B cell (primary cell): ENCODE data around the gene GALNT18. TPM values are rescaled to one million over a fixed set of nuclear protein-coding genes. Genes with fewer than 3 reads are reported as not detected.

Experiments used
- ATAC-seq: fragments of 200-7000 bp; cut with Tn5 transposase; one replicate; pipeline ENCODE4 v1.10.0; 2021; ENCODE audit warnings: low read depth, mild to moderate bottlenecking, moderate number of reproducible peaks, moderate library complexity
- CTCF ChIA-PET: fragments of 350-600 bp; sonication (Branson Sonifier 250); formaldehyde crosslinking; loops from one replicate; lab custom pipeline; 2021; ENCODE audit warnings: antibody characterized with exemption, inconsistent platforms; lab: Charles Lee
- POLR2A ChIA-PET: fragments of 350-600 bp; sonication (Branson Sonifier 250); formaldehyde crosslinking; loops from one replicate; lab custom pipeline; 2021; ENCODE audit warnings: antibody characterized with exemption; lab: Charles Lee
- DNase-seq: peaks from one replicate; pipeline ENCODE4 v3.0.0; 2013
- H2AFZ ChIP-seq: 2 replicates; pipeline ENCODE4 v1.6.1; 2012; ENCODE audit warnings: mild to moderate bottlenecking, low read depth, low read length; ENCODE audit not compliant: insufficient read depth, poor library complexity, severe bottlenecking
- H3K27ac ChIP-seq, 2 donors: 1 replicate in 1 of 2; 2 replicates in 1 of 2; pipeline ENCODE4 v1.5.1; 2012 to 2013; ENCODE audit warnings: low read length in 2 of 2, mild to moderate bottlenecking in 2 of 2, moderate library complexity in 1 of 2
- H3K27me3 ChIP-seq, 4 experiments: fragments of 200-600 bp in 1 of 4; sonication (generic) in 1 of 4; replicated peaks in 1 of 4; 1 replicate in 2 of 4; 2 replicates in 2 of 4; pipeline versions ENCODE4 v1.6.1 to v1.7.0; 2013 to 2016; ENCODE audit warnings: low read length in 3 of 4, mild to moderate bottlenecking in 2 of 4, mixed read lengths in 1 of 4, moderate library complexity in 1 of 4; ENCODE audit not compliant: insufficient read depth in 4 of 4, control insufficient read depth in 3 of 4; ENCODE audit errors: control extremely low read depth in 1 of 4
- H3K36me3 ChIP-seq, 2 experiments: replicated peaks in 1 of 2; 1 replicate in 1 of 2; 2 replicates in 1 of 2; pipeline versions ENCODE4 v1.6.1 to v1.7.1; 2013; ENCODE audit warnings: low read length in 1 of 2; ENCODE audit not compliant: insufficient read depth in 2 of 2, control insufficient read depth in 1 of 2; ENCODE audit errors: control extremely low read depth in 1 of 2, extremely low read depth in 1 of 2
- H3K4me1 ChIP-seq, 2 donors: fragments of 200-600 bp in 1 of 2; sonication (generic) in 1 of 2; 1 replicate in 1 of 2; 2 replicates in 1 of 2; pipeline versions ENCODE4 v1.5.1 to v1.6.1; 2013 to 2017; ENCODE audit warnings: low read length in 2 of 2; ENCODE audit not compliant: control insufficient read depth in 2 of 2, insufficient read depth in 2 of 2
- H3K4me2 ChIP-seq: replicated peaks from 2 replicates; pipeline ENCODE3; 2012; ENCODE audit warnings: mild to moderate bottlenecking, low read depth, low read length; ENCODE audit not compliant: poor library complexity, severe bottlenecking
- H3K4me3 ChIP-seq, 5 experiments: fragments of 200-600 bp in 1 of 5; sonication (generic) in 1 of 5; 1 replicate in 3 of 5; 2 replicates in 2 of 5; pipeline versions ENCODE4 v1.5.1 to v1.7.0; 2011 to 2016; ENCODE audit warnings: low read length in 4 of 5, mild to moderate bottlenecking in 4 of 5, low read depth in 2 of 5, control low read depth in 1 of 5, moderate library complexity in 1 of 5; ENCODE audit not compliant: insufficient read depth in 1 of 5; ENCODE audit errors: control extremely low read depth in 1 of 5, extremely low read depth in 1 of 5
- H3K79me2 ChIP-seq: fragments of 200-600 bp; sonication (generic); one replicate; pipeline ENCODE4 v1.6.0; 2016; ENCODE audit warnings: low read length; ENCODE audit not compliant: control insufficient read depth, insufficient read depth
- H3K9ac ChIP-seq: fragments of 200-600 bp; sonication (generic); 2 replicates; pipeline ENCODE4 v1.6.1; 2017; ENCODE audit warnings: mild to moderate bottlenecking, low read length, moderate library complexity
- H3K9me3 ChIP-seq, 3 donors: one replicate each; pipeline versions ENCODE4 v1.6.1 to v1.7.1; 2013; ENCODE audit warnings: low read length in 2 of 3; ENCODE audit not compliant: control insufficient read depth in 2 of 3, insufficient read depth in 1 of 3; ENCODE audit errors: control extremely low read depth in 1 of 3
- H4K20me1 ChIP-seq: 2 replicates; pipeline ENCODE4 v1.6.0; 2012; ENCODE audit warnings: mild to moderate bottlenecking, low read length; ENCODE audit not compliant: insufficient read depth, control insufficient read depth, poor library complexity, severe bottlenecking
- H3K27ac Mint-ChIP-seq: one replicate; pipeline ENCODE4 v1.8.0; 2021; ENCODE audit warnings: mixed read lengths
- H3K27me3 Mint-ChIP-seq: one replicate; pipeline ENCODE4 v1.8.0; 2021; ENCODE audit warnings: mixed read lengths
- H3K4me1 Mint-ChIP-seq: one replicate; pipeline ENCODE4 v1.8.0; 2021; ENCODE audit warnings: mixed read lengths
- H3K4me3 Mint-ChIP-seq: one replicate; pipeline ENCODE4 v1.8.0; 2021; ENCODE audit warnings: mixed read lengths
- H3K9me3 Mint-ChIP-seq: one replicate; pipeline ENCODE4 v1.8.0; 2022; ENCODE audit warnings: mixed read lengths; ENCODE audit not compliant: insufficient read depth
- CTCF ChIP-seq: fragments of 200-600 bp; IDR thresholded peaks from one replicate; pipeline ENCODE4 v1.8.0; 2022; ENCODE audit warnings: antibody characterized with exemption, mild to moderate bottlenecking
- EZH2 ChIP-seq: IDR thresholded peaks from 2 replicates; pipeline ENCODE4 v1.6.1; 2012; ENCODE audit warnings: borderline replicate concordance, low read depth, mild to moderate bottlenecking, moderate library complexity, low read length; ENCODE audit not compliant: insufficient read depth, poor library complexity, severe bottlenecking
- WGBS: methylation state at CpG from one replicate; pipeline ENCODE4 v1.1.5; 2013; ENCODE audit warnings: missing lambda C conversion rate; ENCODE audit not compliant: insufficient coverage; 5-methylcytosine and 5-hydroxymethylcytosine counted together
- intact Hi-C: fragments of 100-400 bp; cut with micrococcal nuclease; formaldehyde crosslinking; loops from one replicate; pipeline ENCODE4 v1.10.0; 2022
- polyA plus RNA-seq: library from polyadenylated mRNA; depleted of rRNA; stranded (reverse); fragments of >200 nt; gene quantifications from 2 replicates; pipeline ENCODE4 v1.2.3, GENCODE V29; 2012
- total RNA-seq, 2 donors: library from RNA; stranded (reverse); fragments of 120-200 nt in 1 of 2; gene quantifications; 1 replicate in 1 of 2; 2 replicates in 1 of 2; pipeline versions ENCODE4 v1.2.3 to v1.2.4, GENCODE V29; 2013 to 2022

The GALNT18 gene
- total and polyA plus RNA-seq, 2 donors (not counting 1 experiment from before 2014, with no cell fraction given): not detected

- 86% methylated on average over 6 of the region's 6 CpGs for WGBS
- Histone ChIP-seq H3K4me1 (no peaks in the 10 kb centered on the region), H2AFZ (no peak overlapping the region), H3K27ac (no peak overlapping the region), H3K9ac (no peak overlapping the region), H3K4me3 (no peak overlapping the region), H3K79me2 (no peaks in the 10 kb centered on the region), H4K20me1 (no peaks in the 10 kb centered on the region), H3K4me2 (no peak overlapping the region), H3K36me3 (no peaks in the 10 kb centered on the region), H3K27me3 (peaks cover 0 to 4% (median 0%) of the 10 kb centered on the region in 4 experiments), H3K9me3 (no peaks in the 10 kb centered on the region)
- no peak for TF ChIP-seq EZH2
- no peak for TF ChIP-seq CTCF
- ATAC-seq (no peak), DNase-seq (no peak)
- Mint-ChIP-seq H3K4me1 (no peaks in the 10 kb centered on the region), H3K4me3 (no peak overlapping the region), H3K9me3 (no peaks in the 10 kb centered on the region), H3K27ac (no peak overlapping the region), H3K27me3 (peaks cover 39% of the 10 kb centered on the region)
- intact Hi-C loops: no loop called here
- CTCF ChIA-PET: no interaction called here
- POLR2A ChIA-PET: no interaction called here
Measured at GRCh38 chr11:11611381-11611780, 10.4 kb downstream of the GALNT18 start.

- 67% methylated on average over 1 of the region's 2 CpGs for WGBS
- H3K27me3 Mint-ChIP-seq: peaks cover 32% of the 10 kb centered on the region
- H3K4me1 Mint-ChIP-seq: no peaks in the 10 kb centered on the region
- H3K4me3 Mint-ChIP-seq: no peak overlapping the region
- Histone ChIP-seq H3K4me3 (no peak overlapping the region), H3K4me2 (no peak overlapping the region), H3K9me3 (no peaks in the 10 kb centered on the region), H4K20me1 (no peaks in the 10 kb centered on the region), H3K27me3 (peaks cover 0 to 4% (median 0%) of the 10 kb centered on the region in 4 experiments), H3K4me1 (no peaks in the 10 kb centered on the region), H3K79me2 (no peaks in the 10 kb centered on the region), H3K36me3 (no peaks in the 10 kb centered on the region), H3K9ac (no peak overlapping the region), H3K27ac (no peak overlapping the region), H2AFZ (no peak overlapping the region)
- POLR2A ChIA-PET: no interaction called here
- TF ChIP-seq CTCF: no peak
- TF ChIP-seq EZH2: no peak
- H3K9me3 Mint-ChIP-seq: no peaks in the 10 kb centered on the region
- DNase-seq: no peak
- intact Hi-C loops: no loop called here
- H3K27ac Mint-ChIP-seq: no peak overlapping the region
- CTCF ChIA-PET: interaction anchor here (0.8 kb wide), 1 partner anchor 13 kb away, joined by 3 read pairs; no protein-coding TSS in a partner anchor
- no peak for ATAC-seq
Measured at GRCh38 chr11:11608783-11609232, 13.0 kb downstream of the GALNT18 start.
